Fibroblast of skin of left quadriceps (primary cell): ENCODE data around the gene MROH2A.

ENCODE experiments used
- DNase-seq, 2 experiments: peaks; one replicate each; pipeline ENCODE4 v3.0.0-alpha.2; 2013; ENCODE audit warnings: low read depth in 2 of 2

Gene MROH2A

DNA sequence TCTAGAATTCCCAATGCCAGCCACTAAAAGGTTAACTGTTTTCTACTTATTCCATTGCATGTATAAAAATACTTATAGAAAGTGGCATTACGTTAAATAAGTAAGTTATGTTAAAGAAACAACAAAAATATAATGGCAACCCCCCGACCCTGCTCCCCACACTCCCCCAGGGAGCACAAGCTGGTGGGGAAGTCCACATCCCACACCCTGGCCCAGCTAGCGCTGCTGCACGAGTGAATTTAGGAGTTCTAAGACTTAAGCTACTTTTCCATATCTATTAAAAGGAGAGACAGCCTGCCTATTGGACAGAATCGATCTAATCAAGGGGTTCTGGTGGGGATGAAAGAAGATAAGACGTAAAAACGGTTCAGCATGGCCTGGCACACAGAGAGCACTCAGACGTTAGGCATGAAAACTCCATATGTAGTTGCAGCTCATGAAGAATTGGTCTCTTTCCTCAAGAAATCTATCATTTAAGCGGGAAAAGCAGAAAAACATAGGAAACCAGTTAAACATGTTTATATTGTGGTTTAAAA, 59.6 kb downstream of the MROH2A start:
- DNase-seq = no peak

DNA sequence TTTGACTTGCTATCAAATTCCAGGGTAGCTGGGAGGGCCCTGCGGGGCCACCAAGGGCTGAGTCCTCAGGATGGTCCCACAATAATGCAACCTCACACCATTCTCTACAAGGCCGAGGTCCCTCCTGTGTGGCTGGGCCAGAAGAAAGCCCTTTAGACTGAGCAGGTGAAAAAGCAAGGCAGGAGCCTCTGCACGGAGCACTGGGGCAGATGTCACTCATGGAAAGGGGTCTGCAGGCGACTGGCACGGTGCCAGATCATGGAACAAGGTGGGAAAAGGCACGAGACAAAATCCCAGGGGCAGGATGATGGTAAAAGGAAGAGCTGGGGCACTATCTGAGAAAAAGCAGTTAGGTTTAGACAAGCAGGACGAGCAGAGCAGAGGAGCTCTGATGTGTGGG, 60.1 kb downstream of the MROH2A start:
- no peak for DNase-seq

DNA sequence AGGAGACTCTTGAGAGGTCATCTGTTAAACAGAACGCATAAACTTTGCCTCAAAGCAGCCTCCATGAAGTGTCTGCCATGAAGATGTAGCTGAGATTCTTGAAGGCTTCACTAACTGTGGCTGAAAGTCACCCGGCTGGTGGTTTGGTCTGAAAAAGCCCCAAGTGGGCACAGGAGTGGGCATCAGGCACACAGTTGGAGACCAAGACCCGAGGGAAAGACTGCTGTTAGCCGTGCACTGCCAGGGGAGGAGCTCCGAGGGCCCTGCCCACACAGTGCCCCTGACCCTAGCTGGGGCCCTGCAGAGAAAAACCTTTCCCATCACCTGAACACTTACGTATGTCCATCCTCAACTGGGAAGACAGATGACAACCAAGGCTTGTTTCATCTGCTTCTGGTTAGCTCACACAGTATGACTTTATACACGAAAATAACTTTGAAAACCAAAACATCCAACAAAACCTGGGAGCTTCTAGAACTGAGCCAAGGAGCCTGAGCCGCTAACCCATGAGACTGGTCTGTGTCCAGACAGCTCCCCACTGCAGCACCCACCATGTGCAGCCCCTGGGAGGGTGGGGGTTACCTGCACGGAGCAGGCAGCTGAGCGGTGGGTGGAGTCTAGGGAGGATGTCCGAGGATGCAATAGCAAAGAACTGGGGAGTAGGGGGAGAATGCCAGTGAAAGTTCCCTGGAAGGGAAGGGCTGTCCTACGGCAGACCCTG, 60.8 kb downstream of the MROH2A start:
- no peak for DNase-seq

DNA sequence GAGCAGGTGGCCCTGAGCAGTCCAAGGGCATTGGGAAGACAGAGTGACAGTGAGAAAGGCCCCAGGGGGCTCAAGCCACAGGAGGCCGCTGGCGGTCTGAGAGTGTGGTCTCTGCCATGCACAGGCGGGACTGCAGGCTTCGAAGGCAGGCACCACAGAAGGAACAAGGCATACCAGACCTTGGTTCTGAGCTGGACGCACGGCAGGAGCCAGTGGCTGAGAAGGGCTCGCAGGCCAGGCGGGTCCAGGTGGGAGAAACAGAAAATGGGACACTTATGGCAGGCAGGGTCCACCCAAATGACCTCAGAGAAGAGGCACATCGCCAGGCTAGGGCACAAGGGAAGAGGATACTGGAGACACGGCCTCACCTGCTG, 61.3 kb downstream of the MROH2A start:
- no peak for DNase-seq

DNA sequence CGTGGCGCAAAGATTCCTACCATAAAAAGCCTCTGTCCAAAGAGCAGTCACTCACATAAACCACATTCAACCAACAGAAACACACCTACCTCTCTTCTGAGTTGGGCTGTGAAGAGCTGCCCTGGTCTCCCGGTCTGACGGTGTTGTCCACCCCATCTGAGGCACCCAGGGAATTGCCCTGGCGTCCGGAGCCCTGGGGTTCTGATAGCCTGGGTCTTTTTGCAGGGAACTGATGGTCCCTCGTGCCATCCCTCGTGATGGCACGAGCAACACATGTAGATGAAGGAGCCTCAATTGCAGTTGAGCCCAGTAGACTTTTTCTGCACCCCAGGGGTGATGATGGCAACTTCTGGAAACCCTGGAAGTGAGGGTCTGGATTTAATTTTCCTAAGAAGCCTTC, 62.4 kb downstream of the MROH2A start:
- no peak for DNase-seq

DNA sequence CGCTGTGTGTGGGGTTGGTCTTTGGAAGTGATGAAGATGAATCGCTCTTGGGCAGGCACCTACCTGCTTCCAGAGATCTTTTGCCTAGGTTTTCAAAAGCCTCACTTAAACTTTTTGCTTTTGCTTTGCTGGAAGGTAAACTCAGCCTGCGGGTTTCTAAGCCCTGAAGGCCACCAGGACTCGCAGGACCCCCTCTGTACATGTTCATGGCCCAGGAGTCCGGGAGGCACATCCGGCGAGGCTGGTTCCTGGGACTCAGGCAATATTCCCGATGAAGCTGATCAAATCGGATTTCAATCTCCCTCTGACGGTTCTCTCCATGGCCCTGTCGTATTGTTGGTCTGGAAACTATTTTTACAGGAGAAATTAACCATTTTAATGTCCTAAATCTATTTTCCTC, 63.1 kb downstream of the MROH2A start:
- DNase-seq = no peak

DNA sequence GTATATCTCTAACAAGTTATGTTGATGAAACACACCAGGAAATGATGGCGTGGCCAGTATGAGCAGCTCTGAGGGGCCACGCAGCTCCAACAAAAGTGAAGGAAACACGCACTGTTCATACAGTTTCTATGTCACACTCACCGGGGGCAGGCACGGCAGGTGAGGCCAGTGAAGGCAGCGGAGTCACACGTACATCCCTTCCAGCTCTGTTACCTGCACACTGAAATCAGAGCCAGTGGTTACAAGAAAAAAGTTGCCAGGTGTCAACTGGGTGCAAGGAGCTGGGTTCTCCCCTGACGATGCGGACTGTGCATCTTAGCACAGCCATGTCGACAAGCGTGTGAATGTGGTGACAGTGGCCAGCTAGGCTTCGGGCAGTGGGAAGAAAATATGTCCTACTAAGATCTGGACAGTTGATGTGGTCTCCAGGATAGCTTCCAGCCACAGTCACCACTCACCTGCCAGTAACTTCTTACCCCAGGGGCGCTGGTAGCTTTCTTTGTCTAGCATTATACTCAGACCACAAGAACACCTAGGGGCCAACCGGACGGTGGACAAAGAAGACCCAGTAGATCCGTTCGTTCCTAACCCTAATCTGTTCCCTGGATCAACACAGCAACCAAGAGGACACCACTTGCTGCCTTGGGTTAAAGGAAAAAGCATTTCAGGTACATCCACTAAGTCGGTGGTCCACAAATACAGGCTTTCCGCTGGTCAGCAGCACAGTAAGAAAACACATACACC, 66.1 kb downstream of the MROH2A start:
- no peak for DNase-seq

DNA sequence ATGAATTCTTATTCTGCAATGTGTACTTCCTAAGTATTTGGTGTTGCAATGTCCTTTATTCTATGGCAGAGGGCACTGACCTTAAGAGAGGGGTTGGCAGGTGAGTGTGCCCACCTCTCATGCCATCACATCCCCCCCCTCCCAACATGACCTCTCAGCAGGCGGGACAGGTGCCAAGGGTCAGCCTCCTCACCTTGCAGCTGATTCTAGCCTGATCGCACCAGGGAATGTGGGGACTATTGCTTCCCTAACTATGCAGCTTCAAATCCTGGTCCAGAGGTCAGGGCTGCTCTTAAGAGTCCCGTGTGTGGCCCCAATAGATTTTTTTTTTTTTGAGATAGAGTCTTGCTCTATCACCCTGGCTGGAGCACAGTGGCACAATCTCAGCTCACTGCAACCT, 66.7 kb downstream of the MROH2A start:
- no peak for DNase-seq

DNA sequence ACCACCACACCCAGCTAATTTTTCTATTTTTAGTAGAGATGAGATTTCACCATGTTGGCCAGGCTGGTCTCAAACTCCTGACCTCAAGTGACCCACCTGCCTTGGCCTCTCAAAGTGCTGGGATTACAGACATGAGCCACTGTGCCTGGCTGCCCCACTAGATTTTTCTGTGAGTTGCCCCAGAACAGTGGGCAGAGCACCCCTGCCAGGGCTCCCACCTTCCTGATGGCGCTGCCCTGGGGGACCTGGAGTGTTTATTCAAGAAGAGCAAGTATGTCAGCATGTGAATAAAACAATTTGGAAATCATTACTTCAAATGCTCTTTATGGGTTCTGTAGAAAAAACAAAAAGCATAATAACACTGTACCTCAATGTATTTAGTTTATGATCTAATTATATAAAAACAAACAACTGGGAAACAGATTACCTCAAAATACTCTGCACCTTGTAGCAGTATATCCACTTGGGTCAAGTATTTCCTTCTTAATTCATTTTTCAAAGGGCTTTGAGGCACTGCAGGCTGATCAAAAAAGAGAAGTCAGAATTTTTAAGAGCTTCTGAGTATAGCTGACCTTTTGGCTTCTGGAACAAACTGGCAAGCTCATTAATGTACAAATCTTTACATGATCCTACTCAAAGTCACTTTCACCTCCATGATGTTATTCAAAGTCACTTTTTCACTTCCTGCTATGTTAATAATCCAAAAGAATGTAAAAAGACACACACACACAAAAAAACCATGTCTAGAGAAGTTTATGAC, 67.4 kb downstream of the MROH2A start:
- no peak for DNase-seq

DNA sequence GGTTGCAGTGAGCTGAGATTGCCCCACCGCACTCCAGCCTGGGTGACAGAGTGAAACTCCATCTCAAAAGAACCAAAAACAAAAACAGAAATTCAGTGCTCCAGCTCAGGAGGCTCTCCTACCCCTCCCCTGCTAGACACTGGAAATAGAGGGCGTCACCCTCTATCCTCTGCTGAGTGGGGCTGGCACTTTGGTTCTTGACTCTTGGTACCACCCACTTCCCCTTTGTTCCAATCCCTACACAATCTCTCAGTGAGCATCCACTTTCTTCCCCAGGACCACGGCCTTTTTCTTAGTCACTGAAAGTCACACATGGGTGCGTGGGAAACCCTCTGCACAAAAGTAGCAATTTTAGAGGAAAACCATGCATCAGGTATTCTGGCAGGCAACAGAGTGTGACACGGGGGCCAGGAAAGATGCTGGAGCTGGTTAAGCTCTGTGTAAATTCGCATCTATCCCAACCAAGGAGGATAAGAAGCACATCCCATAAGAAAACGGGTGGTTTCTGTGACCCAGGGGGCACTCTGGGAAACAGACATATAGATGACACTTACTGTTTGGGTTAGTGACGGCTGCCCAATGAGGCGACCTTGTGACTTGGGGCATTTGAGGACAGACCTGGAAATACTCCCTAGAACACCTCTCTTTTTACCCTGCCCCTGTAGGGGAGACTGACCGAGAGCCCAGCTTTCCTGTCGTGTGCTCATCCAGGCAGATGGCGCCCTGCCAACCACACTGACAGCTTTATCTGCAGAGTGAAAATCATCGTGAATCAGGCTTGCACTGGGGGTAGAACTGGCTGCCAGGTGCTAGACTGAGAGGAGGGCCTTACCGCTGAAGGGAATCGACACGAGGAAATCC, 68.5 kb downstream of the MROH2A start:
- DNase-seq = no peak

DNA sequence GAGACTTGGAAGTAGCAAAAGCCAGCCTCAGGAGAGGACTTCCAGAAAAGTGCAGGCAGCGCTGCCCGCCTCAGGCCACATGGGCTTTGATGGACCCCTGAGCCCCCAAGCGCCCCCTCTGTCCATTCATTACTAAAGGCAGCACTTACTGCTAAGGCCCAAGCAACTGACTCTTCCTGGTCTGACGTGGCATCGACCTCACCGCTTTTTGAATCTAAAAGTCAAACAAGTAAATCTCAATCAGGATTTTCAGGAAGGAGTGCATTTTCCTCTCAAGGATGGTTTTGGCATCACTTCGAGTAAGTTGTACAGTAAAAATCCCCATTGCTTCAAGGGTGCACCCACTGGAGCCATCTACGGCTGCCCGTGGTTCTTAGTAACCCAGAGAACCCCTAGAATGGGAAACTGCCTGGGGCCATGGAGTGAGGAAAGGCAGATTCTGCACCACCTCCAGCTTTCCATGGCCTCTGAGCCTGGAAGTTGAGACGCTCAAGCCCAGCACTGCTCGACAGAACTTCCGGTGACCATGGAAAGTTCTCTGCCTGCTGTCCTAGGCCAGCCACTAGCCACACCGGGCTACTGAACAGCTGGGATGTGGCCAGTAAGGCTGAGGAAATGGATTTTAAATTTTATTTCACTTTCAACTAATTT, 69.2 kb downstream of the MROH2A start:
- DNase-seq = no peak

DNA sequence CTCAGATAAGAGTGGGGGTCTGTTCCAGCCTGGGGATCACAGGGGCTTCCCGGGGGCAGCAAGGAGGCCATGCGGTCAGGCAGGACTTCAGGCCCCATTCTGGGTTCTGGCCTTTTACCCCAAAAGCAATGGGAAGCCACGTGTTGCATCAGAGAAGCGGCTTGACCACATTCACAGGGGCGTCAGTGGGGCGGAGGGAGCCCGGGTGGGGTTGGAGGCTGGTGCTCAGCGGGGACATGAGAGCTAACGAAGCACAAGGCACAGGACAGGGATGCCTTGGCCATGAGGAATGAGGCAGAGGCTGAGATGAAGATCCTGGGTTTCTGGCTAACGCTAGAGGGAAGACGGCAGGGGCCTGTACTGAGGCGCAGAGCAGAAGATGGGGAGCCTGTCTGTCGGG, 70.1 kb downstream of the MROH2A start:
- no peak for DNase-seq

DNA sequence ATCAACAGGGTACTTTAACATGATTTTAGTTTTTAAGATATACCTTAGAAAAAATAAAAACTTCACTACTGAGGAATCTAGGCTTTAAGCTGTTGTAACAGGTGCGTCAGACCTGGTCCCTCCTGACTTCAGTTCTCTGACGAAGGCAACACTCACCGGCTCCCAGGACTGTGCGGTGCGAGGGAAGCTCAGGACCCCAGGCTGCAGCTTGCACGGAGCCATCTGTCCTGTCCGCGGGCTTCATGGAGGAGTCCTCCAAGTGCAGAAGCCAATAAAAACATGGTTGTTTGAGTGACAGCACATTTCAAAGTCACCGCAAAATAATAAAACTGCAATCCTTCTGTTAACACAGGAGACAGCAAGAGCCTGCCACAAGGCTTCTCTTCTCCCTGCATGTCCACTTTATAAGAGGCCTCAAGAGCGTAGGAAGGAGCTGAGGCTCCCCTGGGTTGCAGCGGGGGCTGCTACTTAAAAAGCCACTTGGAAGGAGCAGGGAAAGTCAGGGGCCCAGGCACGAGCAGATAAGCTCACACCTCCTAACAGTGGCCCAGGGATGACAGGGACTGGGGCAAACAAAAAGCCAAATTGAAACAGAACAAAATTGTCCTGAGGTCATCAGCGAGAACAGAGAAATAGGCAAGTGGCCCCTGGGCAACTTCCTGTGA, 71.6 kb downstream of the MROH2A start:
- no peak for DNase-seq

DNA sequence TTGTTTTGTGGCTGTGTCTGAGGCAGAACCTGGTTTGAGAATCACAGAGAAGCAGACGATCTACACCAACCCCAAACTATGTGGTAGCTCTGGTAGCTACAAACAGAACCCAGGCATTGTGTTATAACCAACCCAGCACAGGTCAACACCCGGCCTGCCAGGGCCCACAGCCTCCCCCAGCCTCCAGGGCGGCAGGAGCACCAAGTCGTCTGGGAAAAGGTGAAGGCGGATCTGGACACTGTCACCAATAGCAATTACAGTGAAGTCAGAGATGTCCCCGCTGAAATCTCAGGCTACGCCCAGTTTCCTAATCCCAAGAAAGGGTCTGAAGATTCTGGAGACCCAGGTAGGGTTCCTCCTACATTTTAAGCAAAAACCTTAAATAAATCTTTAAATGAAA, 72.6 kb downstream of the MROH2A start:
- DNase-seq = no peak

DNA sequence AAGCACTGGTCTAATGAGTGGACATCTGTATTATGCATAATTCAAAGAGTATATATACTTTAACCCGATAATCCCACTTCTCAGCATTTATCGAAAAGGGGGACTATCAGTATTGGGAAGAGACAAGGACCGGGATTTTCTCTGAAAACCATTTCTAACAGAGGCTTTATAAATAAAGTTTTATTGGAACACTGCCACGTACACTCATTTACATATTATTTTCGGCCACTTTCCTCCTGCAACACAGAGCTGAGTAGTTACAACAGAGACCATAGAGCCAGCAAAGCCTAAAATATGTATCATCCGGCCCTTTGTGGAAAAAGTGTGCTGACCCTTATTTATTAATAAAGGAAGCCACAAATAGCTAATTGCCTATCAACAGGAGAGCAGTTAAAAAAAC, 73.0 kb downstream of the MROH2A start:
- DNase-seq = no peak

DNA sequence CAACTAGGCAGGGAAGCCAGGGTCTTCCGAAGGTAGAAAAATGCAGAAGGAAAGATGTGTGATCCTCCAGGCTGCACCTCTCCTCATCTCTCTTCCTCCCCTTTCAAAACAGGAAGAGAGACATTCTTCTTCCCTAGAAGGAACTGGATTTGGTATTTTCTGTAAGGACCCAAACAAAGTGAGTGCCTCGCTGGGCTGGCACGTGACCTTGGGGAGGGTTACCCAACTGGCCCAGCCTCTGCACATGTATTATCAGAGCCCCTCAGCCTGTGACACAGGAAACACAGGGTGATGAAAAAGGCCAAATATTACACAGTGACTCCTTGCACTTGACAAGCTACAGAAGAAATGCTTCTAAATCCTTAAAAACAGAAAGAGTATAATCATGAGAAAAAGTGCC, 73.9 kb downstream of the MROH2A start:
- DNase-seq = no peak

DNA sequence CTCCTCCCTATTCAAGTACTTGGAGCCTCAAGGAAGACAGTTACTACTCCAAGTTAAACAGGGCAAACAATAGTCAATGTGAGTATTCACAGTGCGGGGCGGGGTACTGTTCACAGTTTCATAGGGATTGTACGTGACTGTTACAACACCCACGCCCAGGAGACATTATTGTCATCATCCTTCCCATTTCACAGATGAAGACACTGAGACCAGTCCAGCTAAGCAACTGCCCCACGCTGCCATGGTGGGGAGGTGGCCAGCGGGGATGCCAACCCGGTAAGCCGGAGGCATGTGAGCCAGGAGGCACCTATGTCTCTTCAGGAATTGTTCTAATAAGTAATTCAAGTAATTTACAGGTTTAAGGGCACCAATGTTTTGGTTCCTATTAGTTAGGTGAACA, 75.2 kb downstream of the MROH2A start:
- no peak for DNase-seq

DNA sequence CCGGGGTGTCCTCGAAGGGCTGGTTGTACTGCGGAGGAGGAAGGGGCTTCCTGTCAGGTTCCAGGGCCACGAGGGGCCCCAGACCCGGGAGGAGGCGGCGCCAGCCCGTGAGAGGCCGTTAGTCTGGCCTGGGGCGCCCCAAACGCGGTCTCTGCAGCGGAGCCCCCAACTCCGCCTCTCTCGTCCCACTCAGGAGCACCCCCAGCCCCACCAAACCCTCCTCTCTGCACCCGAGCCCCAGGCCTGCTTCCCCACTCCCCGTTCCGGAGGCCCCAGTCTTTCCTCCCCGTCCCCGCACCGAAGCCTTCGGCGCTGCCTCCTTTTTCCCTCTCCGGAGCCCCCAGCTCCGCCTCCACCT, 75.7 kb downstream of the MROH2A start:
- no peak for DNase-seq

DNA sequence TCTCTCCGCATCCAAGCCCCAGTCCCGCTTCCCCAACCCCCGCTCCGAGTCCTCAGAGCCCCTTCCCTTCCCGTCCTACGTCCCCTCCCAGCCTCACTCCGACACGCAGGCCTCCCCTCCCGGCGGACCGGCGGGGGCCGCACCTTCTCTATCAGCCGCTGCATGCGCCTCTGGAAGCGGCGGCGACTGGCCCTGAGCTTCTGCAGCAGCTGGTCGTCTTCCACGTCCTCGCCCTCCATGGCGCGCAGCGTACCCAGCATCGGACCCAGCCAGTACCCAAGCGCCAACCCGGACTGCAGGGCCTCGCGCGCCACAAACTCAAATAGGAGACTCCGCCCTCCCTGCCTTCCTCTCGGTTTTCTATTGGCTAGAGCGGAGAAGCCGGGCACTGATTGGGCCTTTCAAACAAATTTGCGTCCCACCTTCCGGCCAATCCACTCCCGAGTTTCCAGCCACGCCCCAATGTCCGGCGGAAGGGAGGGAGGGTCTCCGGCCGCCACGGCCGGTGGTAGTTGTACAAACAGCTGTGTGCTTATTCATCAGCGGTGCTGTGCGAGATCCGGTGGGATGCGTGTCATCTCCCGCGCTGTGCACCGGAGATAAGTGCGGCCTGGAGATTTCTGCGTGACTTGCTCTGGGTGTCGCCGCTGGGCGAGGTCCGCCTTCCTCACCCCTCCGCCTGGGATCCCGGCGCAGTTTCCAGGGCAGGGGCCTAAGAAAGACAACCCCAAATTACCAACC, 76.3 kb downstream of the MROH2A start, which contains the start of gene HJURP:
Gene HJURP, minus strand, starts transcription at position 295 of the 741 bp plus-strand sequence. Its CDS starts 35 bp downstream, at position 260.
- DNase-seq = peak; percentile 89 to 90

DNA sequence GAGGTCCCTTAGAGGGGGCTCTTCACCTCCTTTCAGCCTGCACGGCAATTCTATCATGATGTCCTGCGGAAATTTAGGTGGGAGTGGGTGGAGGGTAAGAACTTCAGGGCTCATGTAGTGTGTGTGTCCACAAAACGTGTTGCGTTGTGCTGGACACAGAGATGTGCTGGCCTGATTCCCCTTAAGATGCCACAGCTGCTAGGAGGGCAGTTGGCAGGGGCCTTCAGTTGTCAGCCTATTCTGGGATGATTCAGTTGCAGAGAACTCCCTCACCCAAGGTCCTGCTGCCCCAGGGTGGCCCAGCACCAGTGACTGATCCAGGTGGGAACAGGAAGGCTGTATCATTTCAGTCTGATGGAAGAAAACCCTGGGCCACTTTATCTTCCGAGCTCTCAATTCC, 77.2 kb downstream of the MROH2A start:
- no peak for DNase-seq
